Endothelial cell of umbilical vein (primary cell): ENCODE data around the gene SH3BP5. TPM values are rescaled to one million over a fixed set of nuclear protein-coding genes. Genes with fewer than 3 reads are reported as not detected.

Source experiments
- BruUV-seq: library from RNA; stranded (reverse); fragments of 400-500 nt; replicated peaks from 2 replicates; lab custom pipeline; 2021; lab: Mats Ljungman, UMichigan
- CTCF ChIA-PET: fragments of 300-600, 350-600 bp; sonication (Branson Sonifier 250); formaldehyde crosslinking; loops from one replicate; lab custom pipeline; 2021; ENCODE audit warnings: antibody characterized with exemption, inconsistent platforms; lab: Charles Lee
- POLR2A ChIA-PET: fragments of 300-600, 350-600 bp; sonication (Branson Sonifier 250); formaldehyde crosslinking; loops from one replicate; lab custom pipeline; 2021; ENCODE audit warnings: antibody characterized with exemption, inconsistent platforms; lab: Charles Lee
- DNase-seq: peaks from one replicate; pipeline ENCODE4 v3.0.0-alpha.2; 2011; ENCODE audit warnings: low read depth, low spot score
- FAIRE-seq: peaks from 2 replicates; lab custom pipeline; 2011; peaks lifted over from hg19 to GRCh38; lab: Jason Lieb, UNC
- H2AFZ ChIP-seq: 2 replicates; pipeline ENCODE4 v1.6.0; 2012; ENCODE audit warnings: low read depth, low read length, control low read depth, inconsistent platforms
- H3K27ac ChIP-seq: 2 replicates; pipeline ENCODE4 v1.5.1; 2011; ENCODE audit warnings: low read depth, mild to moderate bottlenecking, control low read depth, low read length, moderate library complexity; ENCODE audit not compliant: insufficient read depth
- H3K27me3 ChIP-seq, 2 experiments: 2 replicates each; pipeline versions ENCODE4 v1.6.0 to v1.6.1; 2011; ENCODE audit warnings: low read length in 2 of 2, mixed read lengths in 1 of 2; ENCODE audit not compliant: control insufficient read depth in 2 of 2, insufficient read depth in 2 of 2
- H3K36me3 ChIP-seq, 2 experiments: 2 replicates in 1 of 2; 3 replicates in 1 of 2; pipeline ENCODE4 v1.5.1; 2011; ENCODE audit warnings: low read length in 2 of 2, mild to moderate bottlenecking in 1 of 2, moderate library complexity in 1 of 2; ENCODE audit not compliant: control insufficient read depth in 2 of 2, insufficient read depth in 2 of 2; ENCODE audit errors: extremely low read depth in 1 of 2
- H3K4me1 ChIP-seq: 3 replicates; pipeline ENCODE4 v1.5.1; 2011; ENCODE audit warnings: mild to moderate bottlenecking, low read length; ENCODE audit not compliant: control insufficient read depth, insufficient read depth; ENCODE audit errors: extremely low read depth
- H3K4me2 ChIP-seq: 2 replicates; pipeline ENCODE4 v1.6.1; 2011; ENCODE audit warnings: low read length, control low read depth, mixed read lengths; ENCODE audit not compliant: insufficient read depth
- H3K4me3 ChIP-seq, 3 experiments: fragments of 200-600 bp in 1 of 3; sonication (generic), shearing (Covaris generic) in 1 of 3; replicated peaks in 1 of 3; 2 replicates each; pipeline ENCODE4 v1.5.1; 2011 to 2016; ENCODE audit warnings: control low read depth in 3 of 3, low read length in 3 of 3, mild to moderate bottlenecking in 2 of 3, inconsistent platforms in 1 of 3, low read depth in 1 of 3, moderate library complexity in 1 of 3; ENCODE audit not compliant: insufficient read depth in 1 of 3
- H3K79me2 ChIP-seq: 2 replicates; pipeline ENCODE4 v1.6.0; 2012; ENCODE audit warnings: low read length, inconsistent platforms; ENCODE audit not compliant: control insufficient read depth, insufficient read depth
- H3K9ac ChIP-seq: replicated peaks from 2 replicates; pipeline ENCODE3; 2011; ENCODE audit warnings: low read length, control low read depth; ENCODE audit not compliant: insufficient read depth; ENCODE audit errors: extremely low read depth
- H3K9me1 ChIP-seq: replicated peaks from 3 replicates; pipeline ENCODE4 v1.6.0; 2011; ENCODE audit warnings: mild to moderate bottlenecking, low read length; ENCODE audit not compliant: control insufficient read depth, insufficient read depth; ENCODE audit errors: extremely low read depth
- H3K9me3 ChIP-seq: replicated peaks from 2 replicates; pipeline ENCODE4 v1.5.1; 2012; ENCODE audit warnings: low read length, inconsistent platforms; ENCODE audit not compliant: control insufficient read depth, insufficient read depth
- H4K20me1 ChIP-seq: replicated peaks from 2 replicates; pipeline ENCODE3; 2011; ENCODE audit warnings: mild to moderate bottlenecking, low read length; ENCODE audit not compliant: control insufficient read depth, insufficient read depth; ENCODE audit errors: extremely low read depth
- EZH2 ChIP-seq: IDR thresholded peaks from 2 replicates; pipeline ENCODE4 v1.6.1; 2012; ENCODE audit warnings: borderline replicate concordance, low read depth, mild to moderate bottlenecking, moderate library complexity, low read length, inconsistent platforms; ENCODE audit not compliant: severe bottlenecking
- FOS ChIP-seq: IDR thresholded peaks from 2 replicates; pipeline ENCODE4 v1.6.1; 2011; ENCODE audit warnings: mild to moderate bottlenecking, low read length, moderate library complexity, borderline replicate concordance; ENCODE audit not compliant: insufficient read depth
- GATA2 ChIP-seq: IDR thresholded peaks from 2 replicates; pipeline ENCODE4 v1.7.0; 2011; ENCODE audit warnings: low read depth, mild to moderate bottlenecking, moderate library complexity, mixed read lengths, low read length; ENCODE audit not compliant: insufficient read length, insufficient read depth
- JUN ChIP-seq: IDR thresholded peaks from 2 replicates; pipeline ENCODE4 v1.6.1; 2011; ENCODE audit warnings: borderline replicate concordance, low read depth; ENCODE audit not compliant: insufficient read length, insufficient read depth
- MYC ChIP-seq: IDR thresholded peaks from one replicate; pipeline ENCODE4 v1.6.1; 2011; ENCODE audit warnings: mild to moderate bottlenecking, low read depth, low read length
- POLR2A ChIP-seq: IDR thresholded peaks from 2 replicates; pipeline ENCODE4 v1.6.1; 2012; ENCODE audit warnings: low read depth, mild to moderate bottlenecking, control low read depth, low read length
- POLR2AphosphoS5 ChIP-seq: IDR thresholded peaks from 2 replicates; pipeline ENCODE4 v1.6.1; 2012; ENCODE audit warnings: low read depth, mild to moderate bottlenecking, control low read depth, low read length, moderate library complexity; ENCODE audit not compliant: insufficient read depth
- dilution Hi-C: fragments of 300-500 bp; cut with MboI; formaldehyde crosslinking; loops from one replicate; pipeline ENCODE4 v1.15.0; 2019; ENCODE audit warnings: low sequenced_read_pairs; ENCODE audit not compliant: extremely low pct_ligation_motif_present
- intact Hi-C: fragments of 100-400 bp; cut with micrococcal nuclease; formaldehyde crosslinking; loops from one replicate; pipeline ENCODE4 v1.10.0; 2022
- polyA plus RNA-seq, 4 experiments: library from polyadenylated mRNA; depleted of rRNA in 3 of 4; stranded (reverse) in 3 of 4; unstranded in 1 of 4; fragments of >200 nt; gene quantifications; 2 replicates each; pipeline versions ENCODE4 v1.2.1 to v1.2.3, GENCODE V29; 2011 to 2012; ENCODE audit warnings: missing spikeins in 1 of 4
- total RNA-seq: library from RNA; stranded (reverse); gene quantifications from 2 replicates; pipeline ENCODE4 v1.2.3, GENCODE V29; 2021
- TF ChIP-seq, protein P1 (sequence below): IDR thresholded peaks from 2 replicates; pipeline ENCODE4 v1.6.1; 2011; ENCODE audit not compliant: insufficient read depth, insufficient read length
- TF ChIP-seq, protein P2 (sequence below), 2 donors: IDR thresholded peaks; 1 replicate in 1 of 2; 2 replicates in 1 of 2; pipeline ENCODE4 v1.5.1; 2011; ENCODE audit warnings: low read length in 2 of 2, mild to moderate bottlenecking in 2 of 2, moderate library complexity in 2 of 2, control low read depth in 1 of 2, inconsistent platforms in 1 of 2, low read depth in 1 of 2; ENCODE audit not compliant: insufficient read depth in 1 of 2; ENCODE audit errors: extremely low read depth in 1 of 2

The SH3BP5 gene
- total and polyA plus RNA-seq, 2 donors (not counting 3 experiments of a cell fraction or from before 2014, with no cell fraction given): 35.3 to 76.3 TPM

DNA sequence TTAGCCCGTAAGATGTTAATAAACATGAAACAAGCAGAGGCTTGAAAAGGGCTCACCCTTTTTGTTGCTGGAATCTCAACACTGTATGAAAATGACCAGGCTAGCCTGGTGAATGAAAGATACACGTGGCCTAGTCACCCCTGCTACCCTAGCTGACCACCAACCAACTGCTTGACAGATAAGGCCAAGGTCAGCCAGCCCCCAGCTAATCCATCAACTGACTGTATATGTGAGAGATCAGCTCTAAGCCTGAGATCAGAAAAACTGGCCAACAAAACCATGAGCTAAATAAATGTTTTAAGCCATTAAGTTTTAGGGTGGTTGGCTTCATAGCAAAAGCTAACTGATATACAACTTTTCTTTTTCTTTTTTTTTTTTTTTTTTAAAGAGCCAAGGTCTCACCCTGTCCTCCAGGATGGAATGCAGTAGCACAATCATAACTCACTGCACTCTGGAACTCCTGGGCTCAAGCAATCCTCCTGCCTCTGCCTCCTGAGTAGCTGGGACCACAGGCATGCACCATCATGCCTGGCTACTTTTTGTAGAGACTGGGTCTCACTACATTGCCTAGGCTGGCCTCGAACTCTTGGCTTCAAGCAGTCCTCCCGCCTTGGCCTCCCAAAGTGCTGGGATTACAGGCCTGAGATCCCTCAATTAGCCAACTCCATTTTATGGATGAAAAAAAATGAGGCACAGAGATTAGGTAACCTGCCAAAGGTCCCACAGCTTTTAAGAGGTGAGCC is 34.6 kb downstream of the SH3BP5 start:
- Histone ChIP-seq H4K20me1 (no peaks in the 10 kb centered on the region), H3K9me1 (no peaks in the 10 kb centered on the region), H3K9me3 (no peaks in the 10 kb centered on the region), H3K4me1 (peaks cover 58% of the 10 kb centered on the region), H3K4me3 (no peak overlapping the region), H3K9ac (no peak overlapping the region), H3K79me2 (peaks cover 54% of the 10 kb centered on the region), H3K27ac (no peak overlapping the region), H3K27me3 (no peaks in the 10 kb centered on the region), H3K36me3 (peaks cover 0 to 5% of the 10 kb centered on the region in 2 experiments), H2AFZ (no peak overlapping the region), H3K4me2 (no peak overlapping the region)
- CTCF ChIA-PET: no interaction called here
- FAIRE-seq: no peak
- DNase-seq: no peak
- POLR2A ChIA-PET: no interaction called here
- no peak for TF ChIP-seq MYC
- TF ChIP-seq JUN: no peak
- TF ChIP-seq POLR2AphosphoS5: no peak
- no peak for TF ChIP-seq EZH2
- TF ChIP-seq FOS: no peak
- TF ChIP-seq, protein P1, sequence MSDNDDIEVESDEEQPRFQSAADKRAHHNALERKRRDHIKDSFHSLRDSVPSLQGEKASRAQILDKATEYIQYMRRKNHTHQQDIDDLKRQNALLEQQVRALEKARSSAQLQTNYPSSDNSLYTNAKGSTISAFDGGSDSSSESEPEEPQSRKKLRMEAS: no peak
- TF ChIP-seq, protein P2, sequence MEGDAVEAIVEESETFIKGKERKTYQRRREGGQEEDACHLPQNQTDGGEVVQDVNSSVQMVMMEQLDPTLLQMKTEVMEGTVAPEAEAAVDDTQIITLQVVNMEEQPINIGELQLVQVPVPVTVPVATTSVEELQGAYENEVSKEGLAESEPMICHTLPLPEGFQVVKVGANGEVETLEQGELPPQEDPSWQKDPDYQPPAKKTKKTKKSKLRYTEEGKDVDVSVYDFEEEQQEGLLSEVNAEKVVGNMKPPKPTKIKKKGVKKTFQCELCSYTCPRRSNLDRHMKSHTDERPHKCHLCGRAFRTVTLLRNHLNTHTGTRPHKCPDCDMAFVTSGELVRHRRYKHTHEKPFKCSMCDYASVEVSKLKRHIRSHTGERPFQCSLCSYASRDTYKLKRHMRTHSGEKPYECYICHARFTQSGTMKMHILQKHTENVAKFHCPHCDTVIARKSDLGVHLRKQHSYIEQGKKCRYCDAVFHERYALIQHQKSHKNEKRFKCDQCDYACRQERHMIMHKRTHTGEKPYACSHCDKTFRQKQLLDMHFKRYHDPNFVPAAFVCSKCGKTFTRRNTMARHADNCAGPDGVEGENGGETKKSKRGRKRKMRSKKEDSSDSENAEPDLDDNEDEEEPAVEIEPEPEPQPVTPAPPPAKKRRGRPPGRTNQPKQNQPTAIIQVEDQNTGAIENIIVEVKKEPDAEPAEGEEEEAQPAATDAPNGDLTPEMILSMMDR (IDR thresholded peaks at IDR 0.05; ENCODE audit: extremely low read depth in 1 of 2, insufficient read depth in 1 of 2, low read depth in 1 of 2, low read length in 2 of 2): no peak
- TF ChIP-seq GATA2: no peak
- no peak for TF ChIP-seq POLR2A
- intact Hi-C loops: loop anchor here (10.0 kb wide), 1 partner anchor 337 kb away; no protein-coding TSS in a partner anchor
- no TSS peak for BruUV-seq
- dilution Hi-C loops: no loop called here
